Thoracic aorta (tissue), 2 donors: ENCODE measurements around the gene ZNF275. TPM values are rescaled to one million over a fixed set of nuclear protein-coding genes. Genes with fewer than 3 reads are reported as not detected.

Experiments
- ATAC-seq: fragments of 150-250 bp; one replicate; pipeline ENCODE4 v1.8.0; 2017; ENCODE audit warnings: low read depth; ENCODE audit not compliant: insufficient number of reproducible peaks, low FRiP score
- DNase-seq: peaks from one replicate; pipeline ENCODE4 v3.0.0-alpha.2; 2020; ENCODE audit warnings: low spot score
- H3K27ac ChIP-seq, 2 donors: fragments of 200-600 bp; sonication (generic); 1 replicate in 1 of 2; 2 replicates in 1 of 2; pipeline ENCODE4 v1.5.1; 2016; ENCODE audit warnings: mild to moderate bottlenecking in 2 of 2, moderate library complexity in 2 of 2
- H3K27me3 ChIP-seq: fragments of 200-600 bp; sonication (generic); replicated peaks from 2 replicates; pipeline ENCODE4 v1.6.0; 2016; ENCODE audit warnings: mild to moderate bottlenecking; ENCODE audit not compliant: insufficient read depth
- H3K36me3 ChIP-seq: fragments of 200-600 bp; sonication (generic); one replicate; pipeline ENCODE4 v1.5.1; 2016
- H3K4me1 ChIP-seq, 2 donors: fragments of 200-600 bp; sonication (generic); 1 replicate in 1 of 2; 2 replicates in 1 of 2; pipeline versions ENCODE4 v1.5.1 to v1.6.0; 2016; ENCODE audit warnings: low read depth in 2 of 2, mild to moderate bottlenecking in 1 of 2; ENCODE audit not compliant: control insufficient read depth in 1 of 2
- H3K4me3 ChIP-seq: fragments of 200-600 bp; sonication (generic); 2 replicates; pipeline ENCODE4 v1.5.1; 2016; ENCODE audit warnings: mild to moderate bottlenecking
- H3K9me3 ChIP-seq: fragments of 200-600 bp; sonication (generic); 2 replicates; pipeline ENCODE4 v1.5.1; 2016
- CTCF ChIP-seq: fragments of 200-600 bp; sonication (generic); IDR thresholded peaks from one replicate; pipeline ENCODE4 v1.5.1; 2019; ENCODE audit warnings: antibody characterized with exemption
- total RNA-seq, 2 donors: library from RNA; depleted of rRNA; stranded (reverse); fragments of >200 nt; gene quantifications; one replicate each; pipeline versions ENCODE4 v1.1.0 to v1.2.3, GENCODE V29; 2016

The ZNF275 gene
- total RNA-seq, 2 donors from 2014 or later: 14.5 to 17.1 TPM

GRCh38 chrX:153320555-153321184 lies 13.3 kb upstream of the ZNF275 start:
- Histone ChIP-seq H3K9me3 (no peaks in the 10 kb centered on the region), H3K27me3 (no peaks in the 10 kb centered on the region), H3K27ac (no peak overlapping the region), H3K4me3 (no peak overlapping the region), H3K4me1 (no peaks in the 10 kb centered on the region), H3K36me3 (no peaks in the 10 kb centered on the region)
- DNase-seq (no peak), ATAC-seq (no peak)
- TF ChIP-seq CTCF: no peak

- Histone ChIP-seq H3K9me3 (no peaks in the 10 kb centered on the region), H3K4me3 (no peak within 1 kb of the TSS), H3K4me1 (no peaks in the 10 kb centered on the region), H3K36me3 (no peaks in the 10 kb centered on the region), H3K27ac (no peak within 1 kb of the TSS), H3K27me3 (no peaks in the 10 kb centered on the region)
- no peak for ATAC-seq
- no peak for TF ChIP-seq CTCF
- DNase-seq: no peak
These were observed 12.4 kb upstream of the ZNF275 start, which contains the start of gene PNMA6F for GRCh38 chrX:153321381-153322124. TSS of gene PNMA6F (minus strand) at chrX:153321767. CDS start at chrX:153320674, 1,093 bp downstream.

GRCh38 chrX:153327561-153327960 lies 6.4 kb upstream of the ZNF275 start:
- DNase-seq (no peak), ATAC-seq (no peak)
- Histone ChIP-seq H3K4me1 (no peaks in the 10 kb centered on the region), H3K4me3 (no peak overlapping the region), H3K9me3 (no peaks in the 10 kb centered on the region), H3K27me3 (no peaks in the 10 kb centered on the region), H3K27ac (no peak overlapping the region), H3K36me3 (no peaks in the 10 kb centered on the region)
- TF ChIP-seq CTCF: no peak

- ATAC-seq (no peak), DNase-seq (no peak)
- Histone ChIP-seq H3K4me3 (peak overlapping the region; percentile 81), H3K27me3 (no peaks in the 10 kb centered on the region), H3K9me3 (no peaks in the 10 kb centered on the region), H3K27ac (no peak overlapping the region), H3K36me3 (no peaks in the 10 kb centered on the region), H3K4me1 (peaks cover 0 to 13% of the 10 kb centered on the region in 2 donors)
- no peak for TF ChIP-seq CTCF
These were observed 687 bp upstream of the ZNF275 start for GRCh38 chrX:153333266-153333665.

GRCh38 chrX:153334654-153335295 lies 822 bp downstream of the ZNF275 start:
- no peak for ATAC-seq
- Histone ChIP-seq H3K4me1 (peaks cover 0 to 13% of the 10 kb centered on the region in 2 donors), H3K36me3 (no peaks in the 10 kb centered on the region), H3K27ac (peak overlapping the region in 1 of 2 donors; percentile 52), H3K4me3 (peak overlapping the region; percentile 81), H3K27me3 (no peaks in the 10 kb centered on the region), H3K9me3 (no peaks in the 10 kb centered on the region)
- TF ChIP-seq CTCF: no peak
- DNase-seq: no peak
